Lung microvascular endothelial cell (primary cell): ENCODE data around the gene SLC22A3. TPM values are rescaled to one million over a fixed set of nuclear protein-coding genes. Genes with fewer than 3 reads are reported as not detected.
"Not testable (repeated sequence)": the region's sequence is repeated elsewhere in the genome, so short reads cannot be mapped to it uniquely, and the experiment has no call there.

ENCODE experiments used
- DNase-seq, 2 donors: peaks; one replicate each; pipeline versions ENCODE4 v3.0.0 to v3.0.0-alpha.2; 2010; ENCODE audit warnings: low read depth in 2 of 2
- total RNA-seq: library from RNA; depleted of rRNA; stranded (reverse); fragments of >200 nt; gene quantifications from 2 replicates; pipeline ENCODE4 v1.2.1, GENCODE V29; 2014

SLC22A3 gene, protein sequence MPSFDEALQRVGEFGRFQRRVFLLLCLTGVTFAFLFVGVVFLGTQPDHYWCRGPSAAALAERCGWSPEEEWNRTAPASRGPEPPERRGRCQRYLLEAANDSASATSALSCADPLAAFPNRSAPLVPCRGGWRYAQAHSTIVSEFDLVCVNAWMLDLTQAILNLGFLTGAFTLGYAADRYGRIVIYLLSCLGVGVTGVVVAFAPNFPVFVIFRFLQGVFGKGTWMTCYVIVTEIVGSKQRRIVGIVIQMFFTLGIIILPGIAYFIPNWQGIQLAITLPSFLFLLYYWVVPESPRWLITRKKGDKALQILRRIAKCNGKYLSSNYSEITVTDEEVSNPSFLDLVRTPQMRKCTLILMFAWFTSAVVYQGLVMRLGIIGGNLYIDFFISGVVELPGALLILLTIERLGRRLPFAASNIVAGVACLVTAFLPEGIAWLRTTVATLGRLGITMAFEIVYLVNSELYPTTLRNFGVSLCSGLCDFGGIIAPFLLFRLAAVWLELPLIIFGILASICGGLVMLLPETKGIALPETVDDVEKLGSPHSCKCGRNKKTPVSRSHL
- total RNA-seq: under 0.01 TPM in 1 of 2 replicates, not detected in the other

DNA sequence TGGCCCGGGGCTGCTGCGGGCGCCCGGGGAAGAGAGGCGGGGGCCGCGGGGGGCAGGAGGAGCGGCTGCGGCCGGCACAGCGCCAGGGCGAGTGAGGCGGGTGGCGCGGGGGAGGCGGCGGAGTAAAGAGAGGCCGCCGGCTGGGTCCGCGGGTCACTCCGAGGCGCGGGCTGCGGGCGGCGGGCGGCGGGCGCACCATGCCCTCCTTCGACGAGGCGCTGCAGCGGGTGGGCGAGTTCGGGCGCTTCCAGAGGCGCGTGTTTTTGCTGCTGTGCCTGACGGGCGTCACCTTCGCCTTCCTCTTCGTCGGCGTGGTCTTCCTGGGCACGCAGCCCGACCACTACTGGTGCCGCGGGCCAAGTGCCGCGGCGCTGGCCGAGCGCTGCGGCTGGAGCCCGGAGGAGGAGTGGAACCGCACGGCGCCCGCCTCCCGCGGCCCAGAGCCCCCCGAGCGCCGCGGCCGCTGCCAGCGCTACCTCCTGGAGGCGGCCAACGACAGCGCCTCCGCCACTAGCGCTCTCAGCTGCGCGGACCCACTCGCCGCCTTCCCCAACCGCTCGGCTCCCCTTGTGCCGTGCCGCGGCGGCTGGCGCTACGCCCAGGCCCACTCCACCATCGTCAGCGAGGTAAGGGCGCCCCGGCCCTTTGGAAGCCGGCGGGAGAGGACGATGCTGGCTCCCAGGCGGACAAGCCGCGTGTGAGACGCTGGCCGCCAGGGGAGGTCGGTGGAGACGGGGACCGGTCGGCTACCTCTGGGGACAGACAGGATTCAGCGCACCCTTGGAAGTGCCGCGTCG is at the start of gene SLC22A3:
Gene SLC22A3, plus strand, starts transcription at position 156 of the 797 bp plus-strand sequence. Its CDS starts 42 bp downstream, at position 198.
- peak in 1 of 2 donors; percentile 20 for DNase-seq

DNA sequence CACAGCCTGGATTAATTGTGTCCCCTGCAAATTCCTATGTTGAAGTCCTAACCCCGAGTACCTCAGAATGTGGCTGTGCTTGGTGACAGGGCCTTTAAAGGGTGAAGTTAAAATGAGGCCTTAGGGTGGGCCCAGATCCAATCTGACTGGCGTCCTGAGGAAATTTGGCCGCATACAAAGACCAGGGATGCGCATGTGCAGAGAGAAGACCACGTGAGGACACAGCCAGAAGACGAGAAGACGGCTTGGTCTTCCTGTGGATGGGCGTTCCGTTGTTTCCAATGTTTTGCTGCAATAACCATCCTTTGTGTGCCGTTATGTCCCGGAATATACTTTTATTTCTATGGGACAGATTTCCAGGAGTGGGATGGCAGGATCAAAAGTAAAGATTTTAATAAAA is 48.6 kb upstream of the SLC22A3 start:
- no peak for DNase-seq

DNA sequence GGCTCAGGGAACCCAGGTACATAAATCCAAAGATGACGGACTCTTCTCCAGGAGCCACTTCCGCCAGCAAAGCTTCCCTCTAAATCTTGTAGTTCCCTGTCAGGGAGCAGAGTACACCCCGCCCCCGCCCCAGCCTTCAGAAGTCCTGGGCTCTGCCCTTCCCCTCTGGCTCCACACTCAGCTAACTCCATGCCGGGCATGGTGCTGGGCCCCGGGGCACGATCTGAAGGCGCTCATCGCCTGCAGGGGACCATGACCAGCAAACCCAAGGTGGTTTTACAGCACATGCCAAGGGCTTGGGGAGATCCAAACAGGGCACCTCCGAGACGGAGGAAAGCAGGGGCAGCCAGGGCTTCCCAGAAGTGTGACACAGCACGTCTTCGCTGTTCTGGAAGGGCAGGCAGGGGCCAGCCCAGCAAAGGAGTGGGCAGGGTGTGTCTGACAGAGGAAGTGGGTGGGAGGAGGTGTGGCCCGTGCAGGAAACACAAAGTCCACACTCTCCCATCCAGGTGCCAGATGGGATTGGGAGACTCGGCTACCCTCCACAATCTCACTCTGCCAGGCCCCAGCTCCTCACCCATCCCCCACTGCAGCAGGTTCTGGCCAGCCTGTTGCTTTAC is 48.0 kb upstream of the SLC22A3 start:
- DNase-seq: no peak

DNA sequence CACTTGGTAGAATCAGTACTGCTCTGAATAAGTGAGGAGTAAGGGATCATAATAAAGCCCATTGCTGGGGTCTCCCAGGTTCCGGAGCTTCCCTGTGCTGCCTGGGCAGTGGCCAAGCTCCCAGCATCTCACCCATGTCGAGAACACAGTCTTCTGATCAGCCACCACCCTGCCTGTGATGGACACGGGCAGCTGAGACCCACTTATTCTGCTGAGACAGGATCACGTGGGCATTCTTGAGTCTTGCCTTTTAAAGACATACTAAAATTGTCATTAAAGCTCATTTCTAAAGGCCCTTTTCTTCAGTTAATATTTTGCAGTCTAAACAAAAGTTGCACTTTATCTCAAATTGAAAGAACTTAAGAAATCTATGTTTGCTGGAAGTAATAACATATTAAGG is 46.8 kb upstream of the SLC22A3 start:
- DNase-seq: no peak

DNA sequence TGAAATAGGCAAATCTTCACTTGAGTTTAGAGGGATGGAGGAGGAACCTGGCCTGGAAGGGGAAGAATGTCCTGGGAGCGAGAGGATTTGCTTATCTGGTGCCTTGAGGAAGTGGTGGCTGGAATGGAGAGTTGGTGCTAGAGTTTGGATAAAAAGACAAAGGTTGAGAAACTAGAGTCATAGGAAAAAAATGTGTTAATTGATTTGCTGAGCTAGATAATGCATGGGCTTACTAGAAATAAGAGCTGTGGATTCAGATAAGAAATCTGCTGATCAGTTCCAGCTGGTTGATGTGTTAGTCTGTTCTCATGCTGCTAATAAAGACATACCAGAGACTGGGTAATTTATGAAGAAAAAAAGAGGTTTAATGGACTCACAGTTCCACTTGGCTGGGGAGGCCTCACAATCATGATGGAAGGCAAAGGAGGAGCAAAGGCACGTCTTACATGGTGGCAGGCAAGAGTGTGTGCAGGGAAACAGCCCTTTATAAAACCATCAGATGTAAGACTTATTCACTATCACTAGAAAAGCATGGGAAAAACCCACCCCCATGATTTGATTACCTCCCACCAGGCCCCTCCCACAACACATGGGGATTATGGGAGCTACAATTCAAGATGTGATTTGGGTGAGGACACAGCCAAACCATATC is 45.6 kb upstream of the SLC22A3 start:
- DNase-seq: not testable (repeated sequence)

DNA sequence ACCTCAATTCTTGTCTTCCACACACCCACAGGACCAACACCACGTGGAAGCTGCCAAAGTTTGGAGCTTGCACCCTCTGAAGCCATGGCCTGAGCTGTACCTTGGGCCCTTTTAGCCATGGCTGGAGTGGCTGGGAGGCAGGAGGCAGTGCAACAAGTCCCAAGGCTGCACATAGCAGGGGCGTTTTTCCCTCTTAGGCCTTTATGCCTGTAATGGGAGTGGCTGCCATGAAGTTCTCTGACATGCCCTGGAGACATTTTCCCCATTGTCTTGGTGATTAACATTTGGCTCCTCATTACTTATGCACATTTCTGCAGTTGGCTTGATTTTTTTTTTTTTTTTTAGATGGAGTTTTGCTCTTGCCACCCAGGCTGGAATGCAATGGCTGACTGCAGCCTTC is 44.4 kb upstream of the SLC22A3 start:
- DNase-seq: no peak

DNA sequence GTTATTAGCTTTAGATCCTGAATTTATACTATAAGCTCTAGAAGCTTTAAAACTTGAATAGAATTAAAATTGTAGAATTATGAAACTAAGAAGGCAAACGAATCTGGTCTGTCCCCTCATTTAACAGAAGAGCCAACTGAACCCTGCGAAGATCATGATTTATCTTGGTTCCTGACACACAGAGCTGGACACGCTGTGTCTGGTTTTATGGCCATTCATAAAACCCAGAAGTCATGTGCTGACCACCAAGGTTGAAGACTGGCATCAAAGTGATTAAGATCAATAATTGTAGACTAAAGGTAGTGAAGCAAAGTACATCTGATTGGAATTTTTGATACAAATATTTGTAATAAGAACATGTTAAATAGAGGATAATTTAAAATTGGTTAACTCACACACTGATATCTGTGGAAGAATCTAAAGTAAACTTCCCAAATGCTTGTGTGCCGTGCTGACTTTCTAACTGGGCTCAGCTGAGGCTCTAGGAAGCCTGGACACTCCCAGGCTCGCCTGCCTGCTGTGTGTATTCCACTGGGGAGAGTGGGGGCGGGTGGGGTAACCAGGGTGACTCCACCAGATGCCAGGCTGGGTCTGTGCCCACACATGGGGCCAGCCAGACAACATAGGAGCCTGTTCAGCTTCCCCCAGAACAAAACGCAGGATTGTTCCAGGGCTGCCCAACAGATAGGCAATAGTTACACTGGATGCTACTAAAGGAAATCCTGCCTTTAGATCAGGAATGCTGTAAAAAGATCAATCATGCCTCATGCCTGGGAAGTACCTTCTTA is 42.1 kb upstream of the SLC22A3 start:
- DNase-seq: no peak

DNA sequence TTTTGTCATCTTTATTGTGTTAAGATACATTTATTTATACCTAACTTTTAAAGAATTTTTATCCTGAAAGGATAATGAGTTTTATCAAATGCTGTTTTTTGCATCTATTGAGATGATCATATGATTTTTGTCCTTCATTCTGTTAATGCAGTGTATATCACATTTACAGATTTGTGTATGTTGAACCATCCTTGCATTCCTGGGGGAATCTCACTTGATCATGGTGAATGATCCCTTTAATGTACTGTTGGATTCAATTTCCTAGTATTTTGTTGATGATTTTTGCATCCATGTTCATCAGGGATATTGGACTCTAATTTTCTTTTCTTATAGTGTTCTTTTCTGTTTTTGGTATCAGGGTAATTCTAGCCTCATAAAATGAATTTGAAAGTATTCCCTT is 38.5 kb upstream of the SLC22A3 start:
- DNase-seq: no peak

DNA sequence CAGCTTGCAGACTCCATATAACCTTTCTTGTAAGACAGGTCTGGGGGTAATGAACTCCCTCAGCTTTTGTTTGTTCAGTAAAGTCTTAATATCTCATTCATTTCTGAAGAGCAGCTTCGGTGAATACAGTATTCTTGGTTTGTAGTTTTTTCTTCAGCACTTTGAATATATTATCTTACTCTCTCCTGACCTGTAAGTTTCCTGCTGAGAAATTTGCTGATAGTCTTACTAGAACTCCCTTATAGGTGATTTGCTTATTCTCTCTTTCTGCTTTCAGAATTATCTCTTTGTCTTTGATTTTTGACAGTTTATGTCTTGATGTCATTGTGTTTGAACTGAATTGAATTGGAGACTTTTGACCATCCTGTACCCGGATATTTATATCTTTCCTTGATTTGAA is 35.3 kb upstream of the SLC22A3 start:
- DNase-seq: no peak

DNA sequence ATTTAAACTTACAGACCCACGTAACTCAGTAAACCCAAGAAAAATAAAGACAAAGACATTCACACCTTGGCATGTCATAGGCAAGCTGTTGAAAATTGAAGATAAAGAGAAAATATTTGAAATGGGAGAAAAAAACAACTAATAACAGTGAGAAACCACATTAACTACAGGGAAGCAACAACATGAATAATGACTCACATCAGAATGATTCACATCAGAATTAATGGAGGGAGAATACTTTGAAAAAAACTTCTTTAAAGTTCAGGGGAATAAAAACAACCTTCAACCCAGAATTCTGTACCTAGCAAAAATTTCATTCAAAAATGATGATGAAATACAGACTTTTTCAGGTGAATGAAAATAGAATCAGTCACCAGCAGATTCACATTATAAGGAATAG is 32.9 kb upstream of the SLC22A3 start:
- no peak for DNase-seq

DNA sequence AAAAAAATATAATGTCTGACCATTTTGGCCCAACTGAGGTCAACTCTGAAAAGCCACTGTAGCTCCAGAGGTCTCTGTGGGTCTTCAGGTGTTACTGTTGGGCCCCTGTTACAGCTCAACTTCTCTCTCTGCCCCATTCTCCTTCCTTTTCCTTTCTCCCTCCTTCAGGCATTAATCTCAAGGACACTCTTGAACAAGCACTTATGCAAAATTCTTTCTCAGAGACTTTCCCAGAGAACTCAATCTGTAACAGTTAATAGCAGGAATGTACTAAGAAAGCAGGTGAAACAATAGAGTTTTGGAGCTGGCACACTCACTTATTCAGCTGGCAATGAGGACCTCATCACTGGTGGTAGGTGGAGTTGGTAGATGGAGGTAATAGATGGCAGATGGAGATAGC is 31.9 kb upstream of the SLC22A3 start:
- DNase-seq: no peak

DNA sequence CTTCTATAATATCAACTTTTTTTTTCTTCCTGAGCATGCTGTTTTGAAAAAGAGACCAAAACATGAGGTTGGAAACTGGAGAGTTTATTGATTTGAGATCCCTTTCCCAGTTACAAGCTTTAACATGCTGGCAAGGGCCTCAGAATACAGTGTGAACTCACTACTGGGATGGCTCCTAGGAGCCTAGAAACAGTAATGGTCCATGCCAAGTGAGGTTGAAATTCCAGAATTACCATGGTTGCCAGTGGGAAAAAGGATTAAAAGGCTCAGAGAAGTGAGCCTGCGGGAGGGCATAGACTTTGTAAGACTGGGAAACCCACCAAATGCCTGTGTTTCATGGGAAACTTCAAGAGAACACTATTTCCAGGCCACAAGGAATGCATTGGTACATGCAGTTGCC is 28.9 kb upstream of the SLC22A3 start:
- no peak for DNase-seq

DNA sequence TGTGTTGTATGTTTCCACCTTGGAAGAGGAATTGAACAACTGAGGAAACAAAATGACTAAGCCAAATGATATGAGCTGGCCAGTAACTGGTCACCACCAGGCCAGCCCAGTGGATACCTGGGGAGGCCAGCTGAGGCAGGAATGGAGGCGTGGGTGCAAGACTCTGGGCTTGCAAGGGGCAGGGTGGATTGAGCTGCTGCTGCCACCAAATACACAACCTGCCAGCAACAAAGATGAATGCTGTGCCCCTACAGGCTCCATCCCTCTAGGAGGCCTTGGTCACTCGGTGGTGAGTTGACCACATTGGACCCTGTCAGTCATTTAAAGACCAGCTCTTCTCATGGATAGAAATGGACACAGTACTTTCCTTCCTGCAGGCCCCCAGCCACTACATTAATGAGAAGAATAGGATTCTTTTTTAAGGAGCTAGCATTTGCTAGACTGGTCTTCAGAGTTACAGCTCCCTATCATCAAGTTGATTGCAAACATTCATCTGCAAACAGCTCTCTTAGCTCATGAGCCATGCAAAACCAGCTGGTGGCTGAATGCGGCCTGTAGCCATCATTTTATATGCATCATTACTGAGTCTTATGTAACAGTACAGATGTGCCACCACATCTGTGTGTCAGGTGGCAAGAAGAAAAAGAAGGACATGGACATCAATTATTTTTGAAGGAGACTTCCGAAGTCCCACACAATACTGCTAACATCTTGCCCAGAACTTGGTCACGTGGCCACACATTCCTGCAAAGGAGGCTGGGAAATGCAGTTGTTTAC is 26.3 kb upstream of the SLC22A3 start:
- no peak for DNase-seq

DNA sequence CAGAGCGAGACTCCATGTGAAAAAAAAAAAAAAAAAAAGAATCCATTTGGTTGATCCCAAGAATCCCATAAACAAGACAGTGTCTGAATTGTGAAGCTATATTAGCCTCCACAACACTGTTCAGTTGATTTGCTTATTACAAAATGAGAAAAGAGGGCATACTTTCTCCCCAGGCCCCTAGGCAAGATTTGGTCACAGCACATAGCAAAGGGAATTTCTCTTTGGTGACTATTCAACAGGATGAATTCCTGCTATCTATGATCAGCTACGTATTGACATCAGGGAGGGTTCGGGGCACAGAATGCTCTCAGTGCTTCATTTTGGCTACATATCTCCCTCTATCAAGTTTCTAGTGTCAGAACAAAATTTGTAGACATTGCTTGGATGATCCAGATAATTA is 20.2 kb upstream of the SLC22A3 start:
- DNase-seq: no peak

DNA sequence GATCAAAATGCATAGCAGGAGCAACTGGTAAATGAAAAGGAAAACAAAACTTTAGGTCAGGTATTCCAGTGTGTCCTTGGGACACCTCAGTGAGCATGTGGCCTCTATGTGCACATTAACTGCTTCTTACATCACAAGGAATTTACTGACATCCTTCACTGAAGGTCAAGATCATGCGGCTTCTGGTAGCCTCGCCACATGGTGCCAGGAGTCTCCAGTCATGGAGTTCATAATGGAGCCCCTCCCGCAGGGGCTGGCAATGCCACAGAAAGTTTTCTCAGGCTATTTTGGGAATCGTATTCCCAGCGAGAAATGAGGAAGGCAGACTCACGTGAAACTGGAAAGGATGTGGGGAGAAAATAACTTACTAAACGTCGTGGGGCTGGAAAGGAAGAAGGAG is 19.7 kb upstream of the SLC22A3 start:
- DNase-seq: no peak

DNA sequence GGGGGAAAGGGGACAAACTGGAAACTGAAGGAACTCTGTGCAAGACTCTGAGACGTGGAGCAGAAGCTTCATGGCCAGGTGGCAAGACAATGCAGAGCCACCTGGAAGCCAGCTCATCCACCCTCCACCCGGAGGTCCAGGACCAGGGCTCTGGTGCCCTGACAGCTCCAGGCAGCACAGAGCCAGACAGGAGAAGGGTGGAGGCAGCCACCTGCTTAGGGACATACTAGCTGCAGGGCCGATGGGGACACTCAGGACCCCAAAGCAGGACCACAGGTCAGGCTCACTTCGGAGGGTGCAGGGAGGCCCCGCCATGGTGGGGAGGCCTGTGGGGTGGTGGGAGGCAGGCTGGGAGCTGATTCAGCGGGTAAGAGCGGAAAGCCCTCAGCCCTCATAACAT is 19.0 kb upstream of the SLC22A3 start:
- DNase-seq: no peak

DNA sequence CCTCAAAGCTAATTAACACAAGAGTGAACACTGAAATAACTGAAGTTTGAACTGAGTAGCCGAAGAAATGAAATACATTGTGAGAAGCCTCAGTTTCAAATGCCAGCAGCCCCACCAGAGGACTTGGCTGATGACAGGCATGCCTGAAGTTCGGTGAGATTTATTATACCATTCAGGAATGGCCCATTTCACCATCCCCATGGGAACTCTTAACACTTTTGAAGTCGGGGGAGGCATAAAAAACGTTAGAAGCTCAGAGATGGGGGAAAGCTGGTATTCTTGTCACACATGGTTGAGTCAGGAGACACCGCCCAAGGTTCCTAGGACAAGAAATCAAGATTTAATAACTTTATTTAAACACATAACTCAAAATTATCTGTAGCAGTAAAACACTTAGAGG is 17.6 kb upstream of the SLC22A3 start:
- no peak for DNase-seq

DNA sequence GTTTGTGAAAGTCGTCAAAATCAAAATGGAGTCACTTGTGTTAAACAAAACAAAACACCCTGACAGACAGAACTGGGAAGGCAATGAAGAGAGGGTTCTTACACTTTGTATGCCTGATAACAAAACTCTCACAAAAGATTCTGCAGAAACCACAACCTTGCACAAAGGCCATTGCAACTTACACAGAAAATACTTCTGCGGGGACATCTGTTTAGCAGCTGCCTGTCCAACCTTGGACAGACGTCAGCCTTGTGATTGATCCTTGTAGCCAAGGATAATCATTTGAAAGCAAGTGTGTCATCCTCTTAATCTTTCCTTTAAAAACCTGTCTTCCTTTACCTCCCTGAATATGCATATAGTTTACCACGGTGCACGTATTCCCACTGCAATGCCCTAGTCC is 17.0 kb upstream of the SLC22A3 start:
- no peak for DNase-seq

DNA sequence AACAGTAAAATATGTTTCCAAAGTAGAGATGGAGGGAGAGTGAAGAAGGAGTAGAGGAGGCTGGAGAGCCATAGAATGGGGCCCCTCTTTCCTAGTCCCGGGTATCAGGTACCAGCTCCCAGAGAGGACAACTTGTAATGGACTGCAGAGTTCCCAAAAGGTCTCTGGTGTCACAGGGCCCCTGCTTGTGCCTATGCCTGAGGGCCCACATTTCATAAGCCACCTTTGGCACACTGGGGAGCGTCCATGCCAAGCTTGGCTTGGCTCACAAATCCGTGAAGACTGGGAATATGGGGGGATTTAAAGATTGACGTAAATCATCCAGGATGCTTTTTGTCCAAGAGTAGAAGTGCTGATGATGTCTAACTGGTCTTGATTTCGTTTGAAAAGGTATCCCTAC is 16.4 kb upstream of the SLC22A3 start:
- DNase-seq: no peak

DNA sequence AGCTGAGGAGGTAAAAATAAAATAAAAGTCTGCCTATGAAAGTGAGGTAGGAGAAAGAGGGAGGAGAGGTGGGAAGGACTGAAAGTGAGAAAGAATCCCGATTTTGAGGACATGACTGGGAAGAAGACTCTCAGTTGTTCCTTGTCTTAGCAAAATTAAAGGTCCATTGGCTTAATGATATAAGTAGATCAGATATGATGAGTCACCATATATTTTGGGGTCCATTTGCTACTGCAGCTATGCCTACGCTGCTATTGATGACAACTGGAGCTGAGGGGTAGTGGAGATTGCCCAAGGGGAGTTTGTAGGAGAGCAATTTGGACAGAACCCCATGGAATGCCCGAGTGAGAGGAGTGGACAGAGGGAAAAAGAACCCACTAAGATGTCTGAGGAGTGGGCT is 15.1 kb upstream of the SLC22A3 start:
- DNase-seq: no peak
